H1 (cell line): ENCODE results near the gene TAF1B. TPM values are rescaled to one million over a fixed set of nuclear protein-coding genes. Genes with fewer than 3 reads are reported as not detected.

Experiments
- CTCF ChIA-PET: fragments of 300-600 bp; sonication (Branson Sonifier 250); formaldehyde crosslinking; loops from one replicate; lab custom pipeline; 2021; ENCODE audit not compliant: partially characterized antibody; lab: Charles Lee
- POLR2A ChIA-PET: fragments of 300-600 bp; sonication (Branson Sonifier 250); formaldehyde crosslinking; loops from one replicate; lab custom pipeline; 2021; ENCODE audit warnings: inconsistent platforms; ENCODE audit not compliant: partially characterized antibody; lab: Charles Lee
- DNase-seq, 2 experiments: peaks; one replicate each; pipeline versions ENCODE4 v3.0.0 to v3.0.0-alpha.2; 2010 to 2022; ENCODE audit warnings: low spot score in 2 of 2, low read depth in 1 of 2, mixed read lengths in 1 of 2
- FAIRE-seq: peaks from 2 replicates; lab custom pipeline; 2011; peaks lifted over from hg19 to GRCh38; lab: Jason Lieb, UNC
- H2AFZ ChIP-seq: 2 replicates; pipeline ENCODE4 v1.8.1; 2012; ENCODE audit warnings: low read length, inconsistent platforms
- H2AK5ac ChIP-seq: 2 replicates; pipeline ENCODE4 v1.6.1; 2013; ENCODE audit warnings: low read depth, low read length
- H2BK120ac ChIP-seq: replicated peaks from 2 replicates; pipeline ENCODE3; 2013; ENCODE audit warnings: low read depth, low read length, inconsistent platforms
- H2BK12ac ChIP-seq: 2 replicates; pipeline ENCODE4 v1.6.1; 2013; ENCODE audit warnings: low read depth, low read length
- H2BK15ac ChIP-seq: 2 replicates; pipeline ENCODE4 v1.6.1; 2013; ENCODE audit warnings: low read length
- H2BK20ac ChIP-seq: 2 replicates; pipeline ENCODE4 v1.6.1; 2013; ENCODE audit warnings: low read length
- H2BK5ac ChIP-seq: 2 replicates; pipeline ENCODE4 v1.6.1; 2013; ENCODE audit warnings: low read depth, low read length
- H3K14ac ChIP-seq: 2 replicates; pipeline ENCODE4 v1.6.1; 2013; ENCODE audit warnings: inconsistent platforms; ENCODE audit not compliant: insufficient read length
- H3K18ac ChIP-seq: 2 replicates; pipeline ENCODE4 v1.6.1; 2013; ENCODE audit warnings: low read length; ENCODE audit errors: extremely low read depth
- H3K23ac ChIP-seq: 2 replicates; pipeline ENCODE4 v1.6.1; 2013; ENCODE audit warnings: inconsistent platforms; ENCODE audit not compliant: insufficient read length
- H3K23me2 ChIP-seq: 2 replicates; pipeline ENCODE4 v1.6.1; 2013; ENCODE audit warnings: low read depth, low read length
- H3K27ac ChIP-seq: 2 replicates; pipeline ENCODE4 v1.6.1; 2011; ENCODE audit warnings: low read depth, low read length, inconsistent platforms
- H3K27me3 ChIP-seq, 4 experiments: replicated peaks in 1 of 4; 1 replicate in 1 of 4; 2 replicates in 3 of 4; pipeline versions ENCODE4 v1.6.1 to v1.8.1; 2011 to 2013; ENCODE audit warnings: low read length in 3 of 4, mild to moderate bottlenecking in 3 of 4, inconsistent platforms in 2 of 4, mixed read lengths in 2 of 4, moderate library complexity in 1 of 4; ENCODE audit not compliant: control insufficient read depth in 3 of 4, insufficient read depth in 3 of 4; ENCODE audit errors: extremely low read depth in 1 of 4
- H3K36me3 ChIP-seq, 4 experiments: 2 replicates each; pipeline versions ENCODE4 v1.6.1 to v1.8.1; 2011 to 2013; ENCODE audit warnings: mild to moderate bottlenecking in 4 of 4, low read length in 3 of 4, moderate library complexity in 2 of 4, control low read depth in 1 of 4, inconsistent platforms in 1 of 4; ENCODE audit not compliant: insufficient read depth in 4 of 4, control insufficient read depth in 2 of 4
- H3K4ac ChIP-seq: replicated peaks from 2 replicates; pipeline ENCODE3; 2013; ENCODE audit warnings: low read length, low read depth, mixed read lengths, inconsistent platforms; ENCODE audit not compliant: insufficient read length
- H3K4me1 ChIP-seq, 4 experiments: replicated peaks in 1 of 4; 1 replicate in 1 of 4; 2 replicates in 3 of 4; pipeline versions ENCODE4 v1.6.1 to v1.8.1; 2011 to 2013; ENCODE audit warnings: low read length in 3 of 4, inconsistent platforms in 2 of 4, mixed read lengths in 1 of 4; ENCODE audit not compliant: insufficient read depth in 4 of 4, control insufficient read depth in 3 of 4
- H3K4me2 ChIP-seq, 2 experiments: 2 replicates each; pipeline versions ENCODE4 v1.6.1 to v1.8.1; 2011 to 2013; ENCODE audit warnings: low read depth in 2 of 2, low read length in 2 of 2, control low read depth in 1 of 2, inconsistent platforms in 1 of 2, mild to moderate bottlenecking in 1 of 2; ENCODE audit not compliant: insufficient read depth in 1 of 2
- H3K4me3 ChIP-seq, 4 experiments: fragments of 200-600, 300-600 bp in 1 of 4; sonication (generic), shearing (Covaris generic), sonication (Bioruptor Twin) in 1 of 4; 2 replicates each; pipeline versions ENCODE4 v1.5.1 to v1.8.1; 2011 to 2016; ENCODE audit warnings: low read length in 4 of 4, low read depth in 3 of 4, control low read depth in 2 of 4, inconsistent platforms in 2 of 4, mild to moderate bottlenecking in 2 of 4, mixed read lengths in 1 of 4, moderate library complexity in 1 of 4; ENCODE audit not compliant: insufficient read depth in 2 of 4; ENCODE audit errors: extremely low read depth in 1 of 4
- H3K56ac ChIP-seq: replicated peaks from 2 replicates; pipeline ENCODE3; 2013; ENCODE audit warnings: low read depth, mild to moderate bottlenecking, mixed read lengths, low read length, inconsistent platforms; ENCODE audit not compliant: insufficient read length
- H3K79me1 ChIP-seq: 2 replicates; pipeline ENCODE4 v1.6.1; 2013; ENCODE audit warnings: low read depth, low read length, control low read depth
- H3K79me2 ChIP-seq, 2 experiments: 2 replicates each; pipeline versions ENCODE4 v1.6.1 to v1.8.1; 2012 to 2013; ENCODE audit warnings: low read length in 2 of 2, mild to moderate bottlenecking in 2 of 2, inconsistent platforms in 1 of 2; ENCODE audit not compliant: insufficient read depth in 2 of 2, control insufficient read depth in 1 of 2
- H3K9ac ChIP-seq, 4 experiments: replicated peaks in 1 of 4; 1 replicate in 1 of 4; 2 replicates in 3 of 4; pipeline versions ENCODE4 v1.6.1 to v1.8.1; 2011 to 2013; ENCODE audit warnings: low read depth in 3 of 4, low read length in 3 of 4, control low read depth in 2 of 4, mild to moderate bottlenecking in 2 of 4, moderate library complexity in 2 of 4, inconsistent platforms in 1 of 4; ENCODE audit errors: extremely low read depth in 1 of 4
- H3K9me3 ChIP-seq, 2 experiments: 2 replicates each; pipeline versions ENCODE4 v1.6.1 to v1.8.1; 2012 to 2013; ENCODE audit warnings: mild to moderate bottlenecking in 2 of 2, moderate library complexity in 2 of 2, control low read depth in 1 of 2, inconsistent platforms in 1 of 2, low read depth in 1 of 2, low read length in 1 of 2, mixed read lengths in 1 of 2; ENCODE audit not compliant: insufficient read depth in 2 of 2
- H4K20me1 ChIP-seq, 2 experiments: replicated peaks in 1 of 2; 2 replicates each; pipeline versions ENCODE3 to v1.8.1; 2011 to 2013; ENCODE audit warnings: inconsistent platforms in 2 of 2, low read length in 2 of 2, mild to moderate bottlenecking in 1 of 2; ENCODE audit not compliant: insufficient read depth in 2 of 2, control insufficient read depth in 1 of 2
- H4K5ac ChIP-seq: 2 replicates; pipeline ENCODE4 v1.6.1; 2013; ENCODE audit warnings: low read length, low read depth, mixed read lengths, inconsistent platforms; ENCODE audit not compliant: insufficient read length
- H4K8ac ChIP-seq: 2 replicates; pipeline ENCODE4 v1.8.0; 2013; ENCODE audit warnings: mild to moderate bottlenecking, moderate library complexity, low read length, inconsistent platforms; ENCODE audit not compliant: insufficient read depth; ENCODE audit errors: extremely low read depth
- H4K91ac ChIP-seq: replicated peaks from 2 replicates; pipeline ENCODE3; 2013; ENCODE audit warnings: low read length, mixed read lengths, inconsistent platforms; ENCODE audit not compliant: insufficient read length
- CEBPB ChIP-seq: IDR thresholded peaks from 2 replicates; pipeline ENCODE4 v1.6.1; 2012; ENCODE audit warnings: low read depth, low read length
- CHD2 ChIP-seq: IDR thresholded peaks from 2 replicates; pipeline ENCODE4 v1.6.1; 2012; ENCODE audit warnings: low read length, improper control_type of control experiment
- E2F6 ChIP-seq: IDR thresholded peaks from 2 replicates; pipeline ENCODE4 v1.6.1; 2012; ENCODE audit warnings: inconsistent platforms
- EP300 ChIP-seq, 2 experiments: IDR thresholded peaks; 1 replicate in 1 of 2; 2 replicates in 1 of 2; pipeline ENCODE4 v1.6.1; 2011 to 2012; ENCODE audit warnings: low read depth in 2 of 2, low read length in 2 of 2, mild to moderate bottlenecking in 2 of 2, borderline replicate concordance in 1 of 2, inconsistent platforms in 1 of 2, moderate library complexity in 1 of 2
- GTF2F1 ChIP-seq: IDR thresholded peaks from 2 replicates; pipeline ENCODE4 v1.6.1; 2012; ENCODE audit warnings: low read depth, low read length, improper control_type of control experiment, borderline replicate concordance
- JUN ChIP-seq: IDR thresholded peaks from 2 replicates; pipeline ENCODE4 v1.6.1; 2011; ENCODE audit warnings: low read depth, mild to moderate bottlenecking, improper control_type of control experiment, low read length
- MAX ChIP-seq: IDR thresholded peaks from 2 replicates; pipeline ENCODE4 v1.6.1; 2012; ENCODE audit warnings: inconsistent platforms
- POLR2AphosphoS5 ChIP-seq: IDR thresholded peaks from 2 replicates; pipeline ENCODE4 v1.6.1; 2011; ENCODE audit warnings: low read depth, low read length
- RFX5 ChIP-seq: IDR thresholded peaks from 2 replicates; pipeline ENCODE4 v1.6.1; 2011; ENCODE audit warnings: low read depth, low read length, improper control_type of control experiment, borderline replicate concordance
- RXRA ChIP-seq: IDR thresholded peaks from 2 replicates; pipeline ENCODE4 v1.6.1; 2011; ENCODE audit warnings: low read depth, mild to moderate bottlenecking, low read length, moderate library complexity; ENCODE audit not compliant: insufficient read depth
- SRF ChIP-seq: IDR thresholded peaks from 2 replicates; pipeline ENCODE4 v1.6.1; 2011; ENCODE audit warnings: mild to moderate bottlenecking, low read depth, low read length, moderate library complexity
- TAF7 ChIP-seq: optimal IDR thresholded peaks from 2 replicates; pipeline ENCODE3; 2011; ENCODE audit warnings: low read depth, mild to moderate bottlenecking, inconsistent platforms, low read length, moderate library complexity, borderline replicate concordance
- TCF12 ChIP-seq: IDR thresholded peaks from 2 replicates; pipeline ENCODE4 v1.6.1; 2011; ENCODE audit warnings: low read depth, mild to moderate bottlenecking, low read length
- WGBS, 2 experiments: shearing (Covaris generic) in 1 of 2; methylation state at CpG; one replicate each; pipeline versions ENCODE4 v1.1.6 to v1.1.7; 2013 to 2015; ENCODE audit warnings: low lambda C conversion rate in 2 of 2, mixed read lengths in 2 of 2, inconsistent platforms in 1 of 2, low coverage in 1 of 2, missing lambda C conversion rate in 1 of 2; ENCODE audit not compliant: insufficient replicate concordance in 2 of 2, insufficient coverage in 1 of 2, insufficient read length in 1 of 2; ENCODE audit errors: extremely low coverage in 1 of 2, missing lambda C conversion rate in 1 of 2; 5-methylcytosine and 5-hydroxymethylcytosine counted together
- polyA plus RNA-seq, 7 experiments: library from polyadenylated mRNA; depleted of rRNA in 3 of 7; stranded (reverse) in 5 of 7; unstranded in 2 of 7; fragments of >200 nt in 5 of 7; fragments of 200-250 nt in 2 of 7; gene quantifications; 1 replicate in 5 of 7; 2 replicates in 1 of 7; 4 replicates in 1 of 7; pipeline versions ENCODE4 v1.2.1 to v1.2.3, GENCODE V29; 2011 to 2013; ENCODE audit warnings: missing spikeins in 2 of 7, mixed read lengths in 2 of 7
- total RNA-seq: library from RNA; stranded (reverse); fragmentation: NEBNext Ultra II Directional; extraction: Animal tissue kit (Norgen Biotek cat#: 25700); gene quantifications from 2 replicates; pipeline ENCODE4 v1.2.1, GENCODE V29; 2021

TAF1B gene
- total and polyA plus RNA-seq, 2 of the 8 experiments (the other 6 are each of a cell fraction or from before 2014, with no cell fraction given), result 6.6 to 25.2 TPM

GRCh38 chr2:9807056-9807455 is 36.2 kb upstream of the TAF1B start:
- no peak for DNase-seq
- Histone ChIP-seq H3K27me3 (no peaks in the 10 kb centered on the region), H3K4me1 (no peaks in the 10 kb centered on the region), H3K9me3 (no peaks in the 10 kb centered on the region), H4K91ac (no peak overlapping the region), H3K36me3 (no peaks in the 10 kb centered on the region), H2AFZ (no peak overlapping the region), H3K14ac (no peak overlapping the region), H2BK120ac (no peak overlapping the region), H2AK5ac (no peak overlapping the region), H3K23me2 (peaks cover 3% of the 10 kb centered on the region; the same call in 1 of the 2 replicates), H3K79me2 (no peaks in the 10 kb centered on the region), H4K8ac (no peak overlapping the region), H4K5ac (no peak overlapping the region), H3K56ac (no peak overlapping the region), H3K23ac (no peak overlapping the region), H2BK15ac (no peak overlapping the region), H3K4me3 (no peak overlapping the region), H3K9ac (no peak overlapping the region), H3K4ac (no peak overlapping the region), H3K4me2 (no peak overlapping the region), H2BK20ac (no peak overlapping the region), H3K79me1 (no peaks in the 10 kb centered on the region), H2BK12ac (no peak overlapping the region), H3K27ac (no peak overlapping the region), H4K20me1 (no peaks in the 10 kb centered on the region), H3K18ac (no peak overlapping the region; the same call in 1 of the 2 replicates), H2BK5ac (no peak overlapping the region)
- ChIA-PET POLR2A (no interaction called here), CTCF (interaction anchor here (1.1 to 3.6 kb wide), 4 partner anchors 7 to 57 kb away, joined by 3 to 18 read pairs (median 9); no protein-coding TSS in a partner anchor)
- 91% methylated on average over 15 of the region's 15 CpGs; no CpG with 5 or more reads in 1 of the 2 experiments for WGBS, 2 experiments
- no peak for FAIRE-seq
- TF ChIP-seq SRF, result no peak
- no peak for TF ChIP-seq RXRA
- TF ChIP-seq POLR2AphosphoS5, result no peak
- no peak for TF ChIP-seq CHD2
- TF ChIP-seq E2F6, result no peak
- TF ChIP-seq MAX, result no peak
- no peak for TF ChIP-seq EP300 (IDR thresholded peaks at IDR 0.05; ENCODE audit: borderline replicate concordance in 1 of 2, low read depth in 2 of 2, low read length in 2 of 2)
- TF ChIP-seq JUN, result no peak
- no peak for TF ChIP-seq TAF7
- TF ChIP-seq RFX5, result no peak
- no peak for TF ChIP-seq GTF2F1
- TF ChIP-seq TCF12, result no peak
- no peak for TF ChIP-seq CEBPB
